Fibroblast of pulmonary artery (primary cell): ENCODE results near the gene DMAC2.
"Not testable (repeated sequence)": the region's sequence is repeated elsewhere in the genome, so short reads cannot be mapped to it uniquely, and the experiment has no call there.

ENCODE experiments used
- DNase-seq: peaks from one replicate; pipeline ENCODE4 v3.0.0-alpha.2; 2010; ENCODE audit warnings: low read depth
- H3K4me3 ChIP-seq: replicated peaks from 2 replicates; pipeline ENCODE4 v1.5.1; 2011; ENCODE audit warnings: low read depth, mild to moderate bottlenecking, control low read depth, low read length, moderate library complexity
- CTCF ChIP-seq: IDR thresholded peaks from 2 replicates; pipeline ENCODE4 v1.5.1; 2011; ENCODE audit warnings: mild to moderate bottlenecking, control low read depth, low read length, inconsistent platforms; ENCODE audit errors: missing control alignments

DMAC2 gene

GRCh38 chr19:41439441-41440222 lies at the start of gene DMAC2:
DMAC2 (minus strand) TSS chr19:41439912; CDS start chr19:41439899, 13 bp downstream.
- peak; percentile 49 for TF ChIP-seq CTCF
- peak; percentile 98 for DNase-seq
- peak within 1 kb of the TSS; percentile 99 for H3K4me3 ChIP-seq

- DNase-seq, H3K4me3 ChIP-seq: not testable (repeated sequence)
These were observed 47.2 kb upstream of the DMAC2 start for GRCh38 chr19:41486953-41487352.

GRCh38 chr19:41484822-41485221 lies 45.1 kb upstream of the DMAC2 start:
- no peak for DNase-seq
- no peak for TF ChIP-seq CTCF
- no peak overlapping the region for H3K4me3 ChIP-seq

- no peak for DNase-seq
- no peak for TF ChIP-seq CTCF
- H3K4me3 ChIP-seq, result no peak overlapping the region
These were observed 40.6 kb upstream of the DMAC2 start for GRCh38 chr19:41480336-41480735.

GRCh38 chr19:41479757-41480191 lies 40.1 kb upstream of the DMAC2 start:
- TF ChIP-seq CTCF, result no peak
- DNase-seq, result peak; percentile 64

GRCh38 chr19:41478875-41479756 lies 39.4 kb upstream of the DMAC2 start:
- peak; percentile 68 for DNase-seq
- TF ChIP-seq CTCF, result no peak
- H3K4me3 ChIP-seq, result peak overlapping the region; percentile 30

More at GRCh38 chr19:41479757-41480191, 40.1 kb upstream of the DMAC2 start:
- H3K4me3 ChIP-seq, result no peak overlapping the region

GRCh38 chr19:41478171-41478570 lies 38.5 kb upstream of the DMAC2 start:
- H3K4me3 ChIP-seq, result peak overlapping the region; percentile 30
- no peak for DNase-seq
- TF ChIP-seq CTCF, result no peak
